Adrenal gland (tissue), 12 donors: ENCODE results near the gene RLN3. TPM values are rescaled to one million over a fixed set of nuclear protein-coding genes. Genes with fewer than 3 reads are reported as not detected.

Experiments used
- DNase-seq, 7 donors: peaks; one replicate each; pipeline ENCODE4 v3.0.0-alpha.2; 2019 to 2020
- H3K27ac ChIP-seq, 5 donors: fragments of 200-600 bp; sonication (generic) in 4 of 5; 1 replicate in 3 of 5; 2 replicates in 2 of 5; pipeline versions ENCODE4 v1.5.1 to v1.8.0; 2016 to 2020; ENCODE audit warnings: mild to moderate bottlenecking in 1 of 5
- H3K27me3 ChIP-seq: fragments of 200-600 bp; 2 replicates; pipeline ENCODE4 v1.8.0; 2021
- H3K36me3 ChIP-seq, 2 donors: fragments of 200-600 bp; replicated peaks in 1 of 2; 1 replicate in 1 of 2; 2 replicates in 1 of 2; pipeline versions ENCODE4 v1.5.1 to v1.8.0; 2018 to 2022
- H3K4me1 ChIP-seq, 2 donors: fragments of 200-600 bp; replicated peaks in 1 of 2; 1 replicate in 1 of 2; 2 replicates in 1 of 2; pipeline versions ENCODE4 v1.5.1 to v1.8.0; 2018 to 2021
- H3K4me3 ChIP-seq, 4 donors: fragments of 200-600 bp; sonication (generic) in 3 of 4; one replicate each; pipeline ENCODE4 v1.5.1; 2016 to 2018
- H3K9me3 ChIP-seq, 3 donors: fragments of 200-600 bp; sonication (generic) in 1 of 3; replicated peaks in 1 of 3; 1 replicate in 2 of 3; 2 replicates in 1 of 3; pipeline versions ENCODE4 v1.5.1 to v1.8.0; 2016 to 2021
- CTCF ChIP-seq, 6 experiments: fragments of 450-650 bp in 4 of 6; fragments of 200-600 bp in 2 of 6; sonication (generic) in 1 of 6; IDR thresholded peaks; 1 replicate in 5 of 6; 2 replicates in 1 of 6; pipeline versions ENCODE4 v1.5.1 to v1.8.0; 2016 to 2021; ENCODE audit warnings: antibody characterized with exemption in 6 of 6, mild to moderate bottlenecking in 2 of 6, moderate library complexity in 1 of 6
- POLR2A ChIP-seq, 2 donors: fragments of 450-650 bp; IDR thresholded peaks; one replicate each; pipeline ENCODE4 v1.6.1; 2017; ENCODE audit warnings: antibody characterized with exemption in 2 of 2, mild to moderate bottlenecking in 2 of 2, moderate library complexity in 1 of 2
- WGBS, 4 donors: extraction: QIAGEN DNeasy Blood & Tissue Kit in 2 of 4; methylation state at CpG; one replicate each; pipeline versions ENCODE4 v1.1.5 to v1.1.7; 2013 to 2017; 5-methylcytosine and 5-hydroxymethylcytosine counted together
- intact Hi-C, 2 donors: fragments of 100-400 bp; cut with DNase I; formaldehyde crosslinking; loops; one replicate each; pipeline versions ENCODE4 v1.14.1 to v1.15.0; 2022 to 2023
- polyA plus RNA-seq, 3 donors: library from polyadenylated mRNA; stranded (reverse); fragments of 200-250 nt in 2 of 3; fragments of 350-450 nt in 1 of 3; fragmentation: Illumina TruSeq in 1 of 3; extraction: RNeasy Lipid Tissue Mini Kit (QIAGEN cat#74804) in 1 of 3; gene quantifications; one replicate each; pipeline ENCODE4 v1.2.3, GENCODE V29; 2013 to 2014
- total RNA-seq, 9 donors: library from RNA; depleted of rRNA in 4 of 9; stranded (reverse); fragments of >200 nt in 4 of 9; fragments of 120-200 nt in 1 of 9; fragmentation: NEBNext Ultra II Directional in 1 of 9; extraction: Animal tissue kit (Norgen Biotek cat#: 25700) in 1 of 9; gene quantifications; one replicate each; pipeline versions ENCODE4 v1.1.0 to v1.2.4, GENCODE V29; 2013 to 2023
- donor health status: healthy with polysubstance abuse.
- donor health status: Bipolar disorder and iron deficiency.
- donor health status: DM: yes; HTN: yes; CAD: no.
- donor health status: DM: no; HTN: no; CAD: no.
- donor health status: DM: no; HTN: no; CAD: no.
- donor health status: DM: yes; HTN: yes; CAD: no.

The RLN3 gene
- total and polyA plus RNA-seq, 12 donors: not detected

DNA sequence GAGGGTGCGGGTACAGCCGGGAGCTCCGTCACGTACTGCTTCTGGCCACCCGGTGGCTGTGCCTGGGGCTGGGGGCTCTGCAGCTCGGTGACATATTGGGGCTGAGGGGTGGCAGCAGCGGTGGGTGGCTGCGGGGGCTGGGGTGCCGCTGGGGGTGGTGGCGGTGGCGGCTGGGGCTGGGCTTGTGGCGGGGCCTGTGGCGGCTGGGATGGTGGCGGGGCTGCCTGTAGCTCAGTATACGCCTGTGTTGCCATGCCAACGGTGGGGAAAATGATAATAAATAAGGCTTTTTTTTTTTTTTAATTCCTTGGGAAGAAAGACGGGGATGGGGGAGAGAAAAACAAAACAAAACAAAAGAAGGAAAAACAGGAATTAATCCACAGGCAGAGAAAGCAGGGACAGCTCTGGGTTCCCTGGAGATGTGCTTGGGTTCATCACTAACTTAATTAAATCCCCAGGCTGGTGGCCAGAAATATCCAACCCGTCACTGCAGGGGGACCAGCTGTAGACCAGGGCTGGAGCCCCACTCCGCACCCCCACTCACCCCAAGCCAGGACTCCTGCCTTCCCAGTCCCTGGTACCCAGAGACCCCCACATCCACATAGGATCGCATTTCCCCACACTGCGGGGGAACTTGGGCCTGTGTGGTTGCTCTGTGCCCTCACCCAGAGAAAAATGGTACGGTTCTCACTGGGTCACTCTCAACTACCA, 34.2 kb upstream of the RLN3 start:
- Histone ChIP-seq H3K27me3 (no peaks in the 10 kb centered on the region), H3K4me1 (peaks cover 0 to 4% of the 10 kb centered on the region in 2 donors), H3K4me3 (no peak overlapping the region), H3K36me3 (peaks cover 0 to 12% of the 10 kb centered on the region in 2 donors), H3K9me3 (peaks cover 0 to 2% (median 0%) of the 10 kb centered on the region in 3 donors), H3K27ac (peak overlapping the region in 1 of 5 donors; percentile 44)
- no peak for DNase-seq
- WGBS, 4 donors: 83 to 91% (median 87%) methylated on average over 16 to 22 of the region's 22 CpGs
- no peak for TF ChIP-seq CTCF (IDR thresholded peaks at IDR 0.05)
- TF ChIP-seq POLR2A (IDR thresholded peaks at IDR 0.05): no peak
- intact Hi-C loops: no loop called here

- WGBS, 4 donors: 68 to 78% (median 75%) methylated on average over 8 to 13 of the region's 13 CpGs
- Histone ChIP-seq H3K27ac (peak overlapping the region in 2 of 5 donors; percentile 29 to 50), H3K4me3 (no peak overlapping the region), H3K9me3 (peaks cover 0 to 7% (median 0%) of the 10 kb centered on the region in 3 donors), H3K27me3 (no peaks in the 10 kb centered on the region), H3K4me1 (peaks cover 0 to 4% of the 10 kb centered on the region in 2 donors), H3K36me3 (peaks cover 0 to 12% of the 10 kb centered on the region in 2 donors)
- peak in 3 of 7 donors; percentile 51 to 59 (median 58) for DNase-seq
- intact Hi-C loops: no loop called here
- TF ChIP-seq CTCF (IDR thresholded peaks at IDR 0.05) (no peak), POLR2A (IDR thresholded peaks at IDR 0.05) (no peak)
Observed at GRCh38 chr19:13995017-13995728, 32.8 kb upstream of the RLN3 start.

GRCh38 chr19:13995878-13996765, 31.8 kb upstream of the RLN3 start:
- 90 to 95% (median 93%) methylated on average over 9 to 14 of the region's 14 CpGs for WGBS, 4 donors
- intact Hi-C loops: no loop called here
- Histone ChIP-seq H3K9me3 (peaks cover 0 to 7% (median 0%) of the 10 kb centered on the region in 3 donors), H3K27me3 (no peaks in the 10 kb centered on the region), H3K4me1 (peaks cover 0 to 4% of the 10 kb centered on the region in 2 donors), H3K4me3 (no peak overlapping the region), H3K27ac (no peak overlapping the region), H3K36me3 (peaks cover 0 to 12% of the 10 kb centered on the region in 2 donors)
- no peak for DNase-seq
- TF ChIP-seq CTCF (IDR thresholded peaks at IDR 0.05) (no peak), POLR2A (IDR thresholded peaks at IDR 0.05) (no peak)
